Amniotic epithelial cell (primary cell): ENCODE results near the gene IL1R2.
"Not testable (repeated sequence)": the region's sequence is repeated elsewhere in the genome, so short reads cannot be mapped to it uniquely, and the experiment has no call there.

ENCODE experiments used
- DNase-seq: peaks from one replicate; pipeline ENCODE4 v3.0.0-alpha.2; 2010; ENCODE audit warnings: low read depth

IL1R2 gene

GRCh38 chr2:102061286-102061699, 69.5 kb downstream of the IL1R2 start:
- DNase-seq: no peak

DNA sequence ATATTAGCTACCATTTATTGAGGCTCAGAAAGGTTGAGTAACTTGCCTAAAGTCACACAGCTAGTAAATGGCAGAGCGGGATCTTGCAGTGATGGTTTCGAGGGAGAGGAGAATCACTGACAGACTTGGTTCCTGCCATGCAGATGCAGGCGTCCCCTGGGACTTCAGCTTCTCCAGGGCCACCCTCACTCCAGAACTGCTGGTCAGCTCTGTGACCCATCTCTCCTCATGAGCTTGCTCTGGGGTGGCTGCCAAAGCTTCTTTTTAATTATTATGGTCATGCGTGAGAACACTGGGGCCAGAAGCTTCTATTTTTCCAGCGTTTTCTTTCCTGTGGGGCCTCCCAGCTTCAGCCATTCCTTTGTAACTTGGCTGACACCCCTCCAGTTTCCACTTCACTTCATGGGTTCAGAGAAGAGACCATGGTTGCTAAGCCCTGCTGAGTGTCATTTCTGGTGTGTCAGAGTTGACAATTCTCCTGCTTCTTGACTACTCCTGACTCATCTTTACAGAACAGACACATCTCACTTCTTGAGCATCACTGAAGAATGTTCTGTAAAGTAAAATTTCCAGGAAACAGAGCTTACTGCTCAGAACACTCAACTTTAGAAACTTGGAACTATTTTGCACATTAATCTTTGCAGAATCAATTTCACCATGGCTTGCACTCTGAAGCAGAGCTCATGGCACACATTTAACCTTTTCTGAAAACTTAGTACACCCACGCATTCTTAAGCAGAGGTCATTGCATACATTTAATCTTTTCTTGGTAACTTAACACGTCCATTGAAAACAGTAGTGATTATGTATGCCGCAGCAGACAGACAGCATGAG, 70.4 kb downstream of the IL1R2 start:
- DNase-seq: peak; percentile 98

DNA sequence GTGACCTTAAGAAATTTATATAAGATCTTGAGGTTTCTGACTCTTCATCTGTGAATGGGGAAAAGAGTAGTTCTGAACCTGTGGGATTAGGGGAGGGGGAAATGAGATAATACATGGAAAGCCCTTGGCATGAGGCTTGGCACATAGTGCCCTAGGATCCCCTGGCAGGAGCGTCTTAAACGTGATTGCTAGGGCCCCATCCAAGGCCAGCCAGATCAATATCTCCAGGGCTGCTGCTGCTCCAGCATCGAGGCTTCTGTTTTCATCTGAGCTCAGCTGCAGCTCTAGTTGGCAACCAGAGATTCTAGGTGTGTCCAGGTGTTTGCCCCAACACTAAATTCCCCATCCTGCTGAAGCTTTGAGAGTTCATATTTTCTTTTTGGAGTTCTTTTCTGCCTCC, 71.0 kb downstream of the IL1R2 start:
- no peak for DNase-seq

- DNase-seq: peak; percentile 97
These were observed 71.7 kb downstream of the IL1R2 start for GRCh38 chr2:102063487-102063911.

DNA sequence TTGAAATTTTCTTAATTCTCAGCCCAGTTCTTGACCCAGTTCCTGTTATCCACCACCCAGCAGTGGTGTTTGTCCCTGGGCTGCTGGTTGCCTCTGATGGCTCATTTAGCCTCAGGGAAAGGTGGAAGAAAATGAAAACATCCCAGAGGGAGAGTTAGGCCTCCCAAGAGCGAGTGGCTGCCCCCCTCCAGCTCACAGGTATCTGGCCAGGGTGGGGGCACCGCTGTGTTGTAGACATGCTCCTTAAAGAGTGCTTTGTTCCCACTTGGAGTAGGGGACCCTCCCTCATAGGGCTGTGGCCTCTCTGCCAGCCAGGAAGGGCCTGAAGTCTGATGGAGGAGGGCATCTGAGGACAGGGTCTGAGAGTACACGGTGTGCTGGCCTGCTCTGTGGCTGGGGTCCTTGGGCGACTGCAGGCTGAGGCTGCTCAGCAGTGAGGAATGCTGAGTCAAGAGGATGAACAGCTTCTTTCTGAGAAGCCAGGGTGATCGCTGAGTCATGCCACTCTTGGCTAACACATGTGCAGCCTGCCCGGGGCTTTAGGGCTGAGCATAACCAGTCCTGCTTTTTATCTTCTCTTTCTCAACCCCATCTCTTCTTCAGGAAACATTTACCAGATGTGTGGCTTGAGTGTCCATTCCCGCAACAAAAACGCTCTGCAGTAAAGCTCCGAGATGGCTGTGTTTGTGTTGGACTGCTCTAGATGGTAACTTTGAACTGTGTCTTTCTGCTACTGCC, 72.3 kb downstream of the IL1R2 start:
- peak; percentile 100 for DNase-seq

DNA sequence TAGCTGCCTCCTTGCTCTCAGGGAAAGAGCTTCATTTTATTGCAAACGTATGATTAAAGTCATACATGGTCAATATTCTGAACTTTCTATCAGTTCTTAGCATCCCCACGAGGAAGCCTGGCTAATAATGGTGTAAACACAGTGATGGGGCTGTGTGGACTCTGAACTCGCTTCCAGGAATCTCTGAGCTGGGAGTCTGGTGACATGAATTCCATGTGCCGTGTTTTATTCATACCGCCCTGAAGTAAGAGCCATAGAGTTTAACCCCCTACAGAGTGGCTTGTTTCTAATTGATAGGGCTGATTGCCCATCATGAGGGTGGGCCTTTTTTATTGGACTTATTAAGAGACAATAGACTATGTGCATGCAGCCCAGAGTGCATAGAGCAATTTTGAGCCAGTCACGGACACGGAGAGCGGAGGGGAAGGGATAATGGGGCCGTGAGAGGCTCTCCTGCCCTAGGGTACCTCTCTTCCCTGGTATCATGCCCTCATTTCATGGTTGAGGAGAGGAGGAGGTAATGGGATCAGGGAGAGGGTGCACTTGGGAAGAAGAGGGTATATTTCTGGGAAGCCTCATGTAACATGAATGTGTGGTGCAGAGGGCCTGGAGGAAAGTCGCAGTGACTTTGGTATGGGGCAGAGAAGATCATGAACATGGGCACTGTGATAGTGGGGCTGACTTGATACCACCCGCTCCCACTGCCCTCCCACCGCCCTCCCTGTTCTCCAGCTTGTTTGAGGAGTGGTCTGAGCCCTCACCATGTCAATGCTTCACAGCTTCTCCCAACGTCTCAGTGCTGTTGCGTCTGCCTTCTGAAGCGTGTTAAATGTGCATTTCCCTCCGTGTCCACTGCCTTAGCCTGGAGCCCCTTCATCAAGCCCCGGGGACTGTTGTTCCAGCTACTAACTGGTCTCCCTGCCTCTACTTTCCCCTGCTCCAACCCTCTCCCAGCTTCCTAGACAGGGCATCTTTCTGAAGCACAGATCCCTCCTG, 73.2 kb downstream of the IL1R2 start:
- no peak for DNase-seq

- peak; percentile 91 for DNase-seq
These were observed 74.0 kb downstream of the IL1R2 start for GRCh38 chr2:102065675-102066252.

GRCh38 chr2:102066554-102066953, 74.8 kb downstream of the IL1R2 start:
- no peak for DNase-seq

DNA sequence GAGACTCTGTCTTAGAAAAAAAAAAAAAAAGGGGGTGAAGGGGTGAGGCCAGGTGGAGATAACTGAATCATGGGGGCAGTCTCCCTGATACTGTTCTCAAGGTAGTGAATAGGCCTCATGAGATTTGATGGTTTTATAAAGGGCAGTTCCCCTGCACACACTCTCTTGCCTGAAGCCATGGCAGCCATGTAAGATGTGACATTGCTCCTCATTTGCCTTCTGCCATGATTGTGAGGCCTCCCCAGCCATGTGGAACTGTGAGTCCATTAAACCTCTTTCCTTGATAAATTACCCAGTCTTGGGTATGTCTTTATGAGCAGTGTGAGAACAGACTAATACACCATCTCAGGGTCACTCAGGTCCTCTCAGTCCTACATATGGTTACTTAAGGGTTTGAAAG, 76.4 kb downstream of the IL1R2 start:
- DNase-seq: not testable (repeated sequence)

DNA sequence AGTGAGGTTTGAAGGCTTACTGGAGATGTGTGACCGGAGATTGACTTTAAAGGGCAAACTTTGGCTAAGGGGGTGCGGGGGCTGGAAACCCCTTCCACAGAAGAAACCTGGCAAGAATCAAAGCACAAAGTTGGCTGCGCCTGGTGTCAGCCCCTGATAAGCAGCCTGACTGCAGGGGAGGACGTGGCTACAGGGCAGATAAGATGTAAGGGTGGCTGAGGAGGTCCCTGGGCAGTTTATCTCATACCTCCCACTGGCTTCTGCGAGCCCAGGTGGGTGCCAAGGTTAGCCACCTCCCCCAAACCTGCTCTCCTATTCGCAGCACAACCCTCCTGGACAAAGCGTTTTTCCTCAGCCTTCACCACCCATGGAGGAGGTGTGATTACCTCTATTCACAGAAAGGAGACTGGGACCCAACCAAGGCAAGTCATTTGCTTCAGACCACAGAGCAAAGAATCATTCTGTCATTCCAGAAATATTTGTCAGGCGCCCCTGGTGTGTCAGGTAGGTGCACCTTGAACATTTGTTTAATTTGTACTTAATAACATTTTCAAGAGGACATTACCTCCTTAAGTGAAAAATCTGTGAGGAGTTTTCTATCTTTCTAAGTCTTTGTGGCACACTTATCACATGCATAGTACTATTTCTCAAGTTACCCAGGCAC, 77.7 kb downstream of the IL1R2 start:
- peak; percentile 73 for DNase-seq

DNA sequence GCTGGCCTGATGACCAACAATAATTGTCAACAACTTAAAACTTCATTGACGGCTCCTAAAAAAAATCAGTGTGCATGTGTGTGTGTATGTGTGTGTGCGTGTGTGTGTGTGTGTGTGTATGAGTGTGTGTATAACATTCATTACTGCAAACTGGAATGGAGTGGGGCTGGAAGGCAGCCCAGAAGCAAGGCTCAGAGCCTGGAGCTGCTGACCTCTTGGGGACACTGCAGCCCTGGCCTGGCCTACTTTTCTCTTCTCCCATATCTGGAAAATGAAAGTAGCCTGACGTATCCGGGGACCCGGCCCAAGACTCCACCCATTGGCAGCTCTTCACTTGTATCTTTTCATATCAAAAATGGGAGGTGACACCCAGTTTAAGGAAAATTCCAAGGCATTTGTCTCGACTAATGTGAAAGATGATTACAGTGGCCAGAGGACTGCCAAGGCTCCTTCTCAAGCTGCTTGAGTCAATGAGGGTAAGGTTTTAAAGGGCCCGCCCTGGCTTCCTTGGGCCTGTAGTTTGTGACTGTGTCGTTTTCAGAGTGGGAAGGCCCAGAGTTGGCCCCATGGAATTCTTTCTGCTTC, 78.4 kb downstream of the IL1R2 start:
- DNase-seq: peak; percentile 85

GRCh38 chr2:102072741-102073140, 81.0 kb downstream of the IL1R2 start:
- DNase-seq: peak; percentile 79

DNA sequence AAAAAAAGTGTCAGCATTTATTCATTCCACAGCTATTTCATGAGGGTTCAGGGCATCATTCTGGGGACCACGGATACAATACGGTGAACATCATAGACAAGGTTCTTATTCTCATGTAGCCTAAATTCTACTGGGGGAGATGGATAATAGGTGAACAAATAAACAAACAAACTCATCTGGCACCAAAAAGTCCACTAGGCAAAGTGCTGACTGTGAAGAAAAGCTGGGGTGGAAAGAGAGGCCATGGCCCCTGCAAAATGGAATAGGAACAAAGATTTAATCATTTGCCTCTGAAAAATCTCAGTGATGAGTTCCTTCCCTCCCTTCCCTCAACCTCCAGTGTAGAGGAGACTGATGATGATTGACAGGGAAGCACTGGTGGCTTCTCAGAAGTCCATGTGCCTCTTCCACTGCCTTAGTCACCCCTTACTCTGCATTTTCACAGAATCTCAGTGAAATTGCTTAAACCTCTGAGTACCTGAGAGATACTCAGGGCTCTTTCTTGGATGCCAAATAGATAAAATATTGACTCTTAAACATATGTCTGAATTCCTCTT, 81.5 kb downstream of the IL1R2 start:
- DNase-seq: no peak

DNA sequence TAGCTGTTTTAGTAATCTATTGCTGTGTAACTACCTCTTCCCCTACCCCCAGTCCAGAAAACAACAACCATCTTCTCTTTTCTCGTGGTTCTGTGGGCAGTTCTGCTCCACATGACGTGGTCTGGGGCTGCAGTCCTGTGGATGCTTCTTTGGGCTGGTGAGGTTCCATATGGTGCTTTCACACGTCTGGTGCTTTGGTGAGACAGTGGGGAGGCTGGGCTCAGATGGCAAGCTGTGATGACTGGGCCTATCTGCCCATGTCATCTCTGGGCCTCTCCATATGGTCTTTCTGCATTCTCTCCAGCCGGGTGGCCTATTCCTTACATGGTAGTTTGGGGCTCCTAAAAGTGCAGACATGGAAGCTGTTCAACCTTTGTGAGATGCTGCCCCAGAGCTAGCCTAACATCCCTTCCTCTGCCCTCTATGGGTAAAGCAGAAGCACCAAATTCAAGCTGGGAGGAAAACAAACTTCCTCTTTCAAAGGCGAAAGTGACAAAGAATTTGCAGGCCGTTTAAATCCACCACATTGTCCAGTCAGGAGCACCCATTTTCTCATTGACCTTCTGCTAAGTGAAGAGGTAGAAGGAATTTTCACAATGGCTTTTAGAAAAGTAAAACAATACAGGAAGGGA, 82.5 kb downstream of the IL1R2 start:
- no peak for DNase-seq

- no peak for DNase-seq
These were observed 83.7 kb downstream of the IL1R2 start for GRCh38 chr2:102075479-102075878.

GRCh38 chr2:102076512-102076911, 84.8 kb downstream of the IL1R2 start:
- no peak for DNase-seq
